Measurements from ENCODE around the gene ALG9.

ALG9 gene

GRCh38 chr11:111878849-111879636 lies 7.7 kb upstream of the ALG9 start, which contains the start of the genes CFAP68 and FDXACB1:
Gene CFAP68, plus strand, starts transcription at chr11:111879541. Its CDS starts 20 bp downstream, at chr11:111879561.
Gene FDXACB1, minus strand, starts transcription at chr11:111879165. Its CDS starts 33 bp downstream, at chr11:111879132.
- peak; percentile 95 for DNase-seq

DNA sequence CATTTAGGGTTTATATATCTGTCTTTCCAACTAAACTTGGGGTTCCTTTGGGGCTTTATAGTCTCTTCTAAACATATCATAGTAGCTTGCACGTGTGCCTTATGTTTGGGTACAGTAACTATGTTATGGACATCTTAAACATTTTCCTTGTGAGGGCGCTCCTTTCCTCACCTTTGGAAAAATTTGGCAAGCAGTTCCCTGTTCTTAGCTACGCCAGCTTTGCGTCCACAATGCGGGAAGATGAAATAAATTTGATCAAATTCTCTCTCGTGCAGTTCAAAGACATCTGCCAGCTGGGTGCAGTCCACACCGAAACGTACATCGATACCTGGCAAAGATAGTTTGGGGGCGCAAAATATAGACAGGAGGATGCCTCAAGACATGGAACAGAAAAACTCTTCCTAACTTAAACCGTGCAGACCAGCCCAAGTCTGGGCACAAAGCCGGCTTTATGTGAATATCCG lies 7.0 kb upstream of the ALG9 start:
- no peak for DNase-seq

DNA sequence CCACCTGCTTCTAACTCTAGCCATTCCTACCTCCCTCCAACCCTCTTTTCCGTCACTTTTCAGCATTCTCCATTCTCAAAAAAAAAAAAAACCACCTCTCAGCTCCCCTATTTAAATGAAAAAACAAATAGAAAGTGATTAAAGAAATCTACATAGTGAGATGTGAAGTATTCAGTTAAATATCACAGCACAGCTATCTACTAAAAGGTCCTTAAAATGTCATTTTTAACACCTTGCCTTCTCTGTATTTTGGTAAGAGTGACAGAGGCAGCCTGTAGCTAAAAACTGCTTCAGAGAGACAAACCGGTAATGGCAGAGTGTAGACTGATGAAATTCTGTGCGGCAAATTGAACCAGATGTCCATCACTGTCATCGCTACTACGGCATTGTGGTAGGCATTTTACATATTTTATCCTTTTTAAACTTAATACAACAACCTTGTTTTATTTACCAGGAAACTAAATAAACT lies 346 bp upstream of the ALG9 start:
- DNase-seq = no peak

- no peak for DNase-seq
Observed at GRCh38 chr11:111870522-111870885, 877 bp downstream of the ALG9 start.

- DNase-seq = no peak
Observed at GRCh38 chr11:111870113-111870512, 1.3 kb downstream of the ALG9 start.

DNA sequence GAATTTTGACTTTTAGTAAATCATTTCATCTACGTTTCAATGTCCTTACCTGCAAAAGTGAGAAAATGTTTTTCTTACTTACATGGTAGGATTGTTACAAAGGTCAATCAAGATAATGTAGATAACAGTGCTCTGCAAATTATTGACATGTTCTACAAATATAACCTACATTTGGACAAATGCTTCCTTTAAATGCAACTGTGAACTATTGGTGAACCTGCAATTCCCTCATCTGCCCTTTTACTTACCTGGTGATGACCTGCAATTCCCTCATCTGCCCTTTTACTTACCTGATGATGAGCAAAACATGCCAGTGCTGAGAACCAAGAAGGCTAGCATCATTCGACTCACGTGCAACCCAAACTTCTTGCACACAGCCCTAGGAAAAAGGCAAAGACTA lies 11.1 kb downstream of the ALG9 start:
- DNase-seq = no peak

GRCh38 chr11:111855506-111855905 lies 15.9 kb downstream of the ALG9 start:
- no peak for DNase-seq

DNA sequence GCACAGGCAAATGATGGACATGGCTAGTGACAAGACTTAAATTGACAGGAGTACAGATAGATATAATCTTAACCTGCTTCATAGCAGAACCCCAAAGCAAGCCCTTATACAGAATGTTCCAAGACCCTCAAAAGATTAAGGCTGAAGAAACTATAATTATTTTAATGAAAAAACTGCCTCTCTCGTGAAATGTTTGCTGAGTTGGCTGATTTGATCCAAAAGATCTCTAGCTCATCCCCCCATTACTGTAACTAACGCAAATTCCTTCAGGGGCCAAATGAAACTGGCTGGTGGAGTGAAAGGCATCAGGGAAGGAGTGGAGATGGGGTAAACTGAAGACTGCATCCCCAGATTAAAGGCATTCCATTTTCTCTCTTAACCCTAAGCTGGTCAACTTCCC lies 19.3 kb downstream of the ALG9 start:
- no peak for DNase-seq

DNA sequence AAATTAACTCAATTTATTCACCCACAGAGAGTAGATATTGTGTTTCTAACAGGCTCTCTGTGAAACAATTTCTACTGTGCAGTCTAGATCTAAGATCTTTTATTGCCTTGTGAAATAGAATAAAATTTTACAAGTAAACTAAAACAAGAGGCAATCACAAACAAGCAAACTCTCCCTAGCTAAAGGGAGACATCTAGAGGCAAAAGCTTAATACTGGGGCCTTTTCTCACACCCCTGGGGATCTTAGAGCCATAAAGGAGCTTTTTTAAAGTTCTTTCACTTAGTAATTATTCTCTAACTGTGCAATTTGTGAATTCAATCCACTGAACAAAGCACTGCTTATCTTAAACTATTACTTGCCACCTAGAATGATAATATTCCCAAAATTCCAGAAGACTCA lies 19.7 kb downstream of the ALG9 start:
- DNase-seq = no peak

- no peak for DNase-seq
Observed at GRCh38 chr11:111851067-111851466, 20.3 kb downstream of the ALG9 start.

- DNase-seq = no peak
Observed at GRCh38 chr11:111849631-111850030, 21.8 kb downstream of the ALG9 start.

- DNase-seq = no peak
Observed at GRCh38 chr11:111846636-111847035, 24.7 kb downstream of the ALG9 start.

DNA sequence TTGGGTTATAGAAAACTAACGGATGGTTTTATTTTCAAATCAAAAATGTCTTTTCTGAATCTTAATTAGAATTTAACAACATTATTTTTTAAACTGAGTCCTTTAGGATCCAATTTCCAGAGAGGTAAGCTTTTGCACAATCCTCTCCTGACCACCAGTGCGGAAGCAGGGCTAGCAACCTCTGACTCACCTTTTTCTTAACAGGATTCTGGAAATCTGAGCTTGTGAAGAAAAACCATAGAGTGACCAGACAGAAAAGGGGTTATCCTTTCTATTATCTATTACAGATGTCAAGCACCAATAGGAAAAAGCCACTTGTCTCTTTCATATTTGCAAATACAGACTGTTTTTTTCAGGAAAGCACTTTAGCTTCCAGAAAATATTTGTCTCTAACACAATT lies 25.3 kb downstream of the ALG9 start:
- DNase-seq = no peak

DNA sequence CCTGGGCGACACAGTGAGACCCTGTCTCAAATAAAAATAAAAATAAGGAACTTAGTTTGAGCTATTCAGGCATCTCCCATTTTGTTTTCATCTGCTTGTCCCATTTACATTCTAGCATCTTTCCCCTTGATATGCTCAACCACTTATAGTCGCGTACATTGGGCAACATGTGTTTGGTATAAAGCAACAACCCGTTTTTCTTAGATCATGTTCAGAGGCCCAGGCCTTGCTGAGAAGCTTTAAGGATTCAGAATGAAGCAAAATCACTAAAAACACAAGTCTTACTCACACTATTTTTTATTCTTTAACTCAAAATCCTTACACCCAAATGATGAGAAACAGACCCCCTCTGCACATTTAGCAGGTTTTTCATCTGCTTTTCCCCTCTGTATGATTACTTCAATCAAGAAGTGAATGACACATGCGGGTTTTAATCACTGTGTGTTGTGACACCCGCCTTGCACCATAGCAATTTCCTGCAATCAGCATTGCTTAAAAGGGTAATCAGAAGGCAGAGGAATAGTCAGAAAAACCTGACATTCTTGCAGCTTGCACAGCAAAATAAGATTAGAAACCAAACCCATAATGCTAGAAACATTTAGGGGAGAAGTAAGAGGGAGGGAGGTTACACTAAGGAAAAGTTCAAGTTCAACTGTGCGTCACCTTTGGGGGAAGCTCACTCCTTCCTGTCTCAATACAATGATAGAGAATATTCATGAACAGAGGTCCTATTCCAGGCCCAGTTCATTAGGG lies 25.9 kb downstream of the ALG9 start:
- DNase-seq = no peak

- no peak for DNase-seq
Observed at GRCh38 chr11:111843661-111844060, 27.7 kb downstream of the ALG9 start.

- peak; percentile 81 to 87 for DNase-seq
Observed at GRCh38 chr11:111841370-111842053, 29.9 kb downstream of the ALG9 start.

DNA sequence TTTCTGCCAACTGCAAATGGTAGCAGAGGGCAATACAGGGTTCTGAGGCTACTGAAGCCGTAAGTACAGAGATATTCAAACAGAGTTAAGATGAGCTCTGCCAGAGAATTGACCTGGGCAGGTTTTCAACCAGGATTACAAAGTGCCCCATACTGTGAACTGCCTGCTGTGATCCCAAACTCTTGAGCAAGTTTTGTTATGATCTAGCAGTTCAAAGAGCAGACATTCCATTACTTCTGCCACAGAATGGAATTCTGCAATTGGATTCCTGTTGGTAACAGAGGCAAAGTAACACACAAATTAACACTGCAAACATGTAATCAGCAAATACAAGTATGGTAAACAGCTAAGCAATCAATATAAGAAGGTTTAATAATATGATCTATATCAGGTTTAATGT lies 31.2 kb downstream of the ALG9 start:
- DNase-seq = no peak

GRCh38 chr11:111838054-111838453 lies 33.3 kb downstream of the ALG9 start:
- no peak for DNase-seq

- DNase-seq = no peak
Observed at GRCh38 chr11:111837366-111837891, 34.0 kb downstream of the ALG9 start.

DNA sequence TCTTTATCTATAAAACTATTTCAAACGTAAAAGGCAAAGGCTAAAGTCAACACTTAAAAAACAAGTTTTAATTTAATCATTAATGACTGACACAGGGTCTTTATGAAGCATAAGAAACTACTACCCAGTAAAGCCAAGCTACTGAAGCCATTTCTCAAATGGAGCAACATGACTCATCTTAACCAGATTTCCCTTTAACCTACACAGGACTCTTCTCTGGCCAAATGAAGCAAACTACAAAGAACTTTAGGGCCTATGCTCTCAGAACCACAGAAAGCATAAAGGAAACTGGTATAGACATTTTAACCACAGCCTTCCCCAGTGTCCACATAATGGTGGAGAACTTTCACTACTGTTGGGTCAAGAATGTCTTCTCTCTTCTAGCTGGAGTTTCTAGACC lies 34.7 kb downstream of the ALG9 start:
- DNase-seq = no peak

GRCh38 chr11:111836162-111836561 lies 35.2 kb downstream of the ALG9 start:
- DNase-seq = no peak

GRCh38 chr11:111835665-111836064 lies 35.7 kb downstream of the ALG9 start:
- DNase-seq = no peak

All from activated CD4-positive, alpha-beta T cell treated with anti-CD3 and anti-CD28 coated beads for 4 hours (primary cell).